HG02943 (cell line): Measurements from ENCODE around the gene RAB39B.

Experiments
- ATAC-seq: cut with Tn5 transposase; IDR thresholded peaks from one replicate; pipeline ENCODE4 v1.9.1; 2021; ENCODE audit warnings: mild to moderate bottlenecking, low read depth, moderate library complexity; ENCODE audit not compliant: unreplicated experiment

Gene RAB39B

GRCh38 chrX:155216179-155216939 is 47.9 kb downstream of the RAB39B start, which contains the start of gene VBP1:
Gene VBP1, plus strand, starts transcription at chrX:155216460. Its CDS starts 23 bp downstream, at chrX:155216483.
- peak; percentile 98 for ATAC-seq

GRCh38 chrX:155215443-155216178 is 48.7 kb downstream of the RAB39B start:
- ATAC-seq: peak; percentile 37

GRCh38 chrX:155213731-155214130 is 50.6 kb downstream of the RAB39B start:
- ATAC-seq: no peak

- ATAC-seq: no peak
Measured at GRCh38 chrX:155211208-155211607, 53.1 kb downstream of the RAB39B start.
